Keratinocyte (primary cell): Measurements from ENCODE around the gene MTRR. TPM values are rescaled to one million over a fixed set of nuclear protein-coding genes. Genes with fewer than 3 reads are reported as not detected.
A peak's percentile ranks its signal among the peaks of the same experiment; 100 is the strongest.

Experiments used
- DNase-seq: peaks from one replicate; pipeline ENCODE4 v3.0.0-alpha.2; 2011; ENCODE audit warnings: low read depth, missing footprints, low spot score
- FAIRE-seq: peaks from 2 replicates; lab custom pipeline; 2011; peaks lifted over from hg19 to GRCh38; lab: Jason Lieb, UNC
- H2AFZ ChIP-seq: 2 replicates; pipeline ENCODE4 v1.6.0; 2012; ENCODE audit warnings: low read length, control low read depth, inconsistent platforms; ENCODE audit not compliant: control insufficient read depth
- H3K27ac ChIP-seq: 2 replicates; pipeline ENCODE4 v1.5.1; 2011; ENCODE audit warnings: low read length; ENCODE audit not compliant: control insufficient read depth, insufficient read depth
- H3K27me3 ChIP-seq: 3 replicates; pipeline ENCODE4 v1.6.0; 2011; ENCODE audit warnings: low read length; ENCODE audit not compliant: control insufficient read depth, insufficient read depth; ENCODE audit errors: extremely low read depth
- H3K36me3 ChIP-seq, 2 experiments: 2 replicates in 1 of 2; 3 replicates in 1 of 2; pipeline ENCODE4 v1.5.1; 2011; ENCODE audit warnings: low read length in 2 of 2, mild to moderate bottlenecking in 1 of 2; ENCODE audit not compliant: control insufficient read depth in 2 of 2, insufficient read depth in 2 of 2; ENCODE audit errors: extremely low read depth in 1 of 2
- H3K4me1 ChIP-seq: 3 replicates; pipeline ENCODE4 v1.5.1; 2011; ENCODE audit warnings: low read length; ENCODE audit not compliant: control insufficient read depth, insufficient read depth; ENCODE audit errors: extremely low read depth
- H3K4me2 ChIP-seq: 3 replicates; pipeline ENCODE4 v1.6.0; 2011; ENCODE audit warnings: low read depth, low read length; ENCODE audit not compliant: control insufficient read depth, insufficient read depth; ENCODE audit errors: extremely low read depth
- H3K4me3 ChIP-seq, 3 experiments: fragments of 200-600 bp in 1 of 3; sonication (generic) in 1 of 3; 2 replicates in 2 of 3; 3 replicates in 1 of 3; pipeline ENCODE4 v1.5.1; 2011 to 2016; ENCODE audit warnings: low read length in 3 of 3, mild to moderate bottlenecking in 3 of 3, control low read depth in 2 of 3, inconsistent platforms in 1 of 3, low read depth in 1 of 3, mixed read lengths in 1 of 3, mixed run types in 1 of 3, moderate library complexity in 1 of 3; ENCODE audit not compliant: control insufficient read depth in 2 of 3, insufficient read depth in 2 of 3; ENCODE audit errors: extremely low read depth in 1 of 3
- H3K79me2 ChIP-seq: 2 replicates; pipeline ENCODE4 v1.6.0; 2012; ENCODE audit warnings: low read length; ENCODE audit not compliant: control insufficient read depth, insufficient read depth
- H3K9ac ChIP-seq: 3 replicates; pipeline ENCODE4 v1.6.0; 2011; ENCODE audit warnings: low read length; ENCODE audit not compliant: control insufficient read depth, insufficient read depth; ENCODE audit errors: extremely low read depth
- H3K9me1 ChIP-seq: 3 replicates; pipeline ENCODE4 v1.6.0; 2011; ENCODE audit warnings: low read length; ENCODE audit not compliant: control insufficient read depth, insufficient read depth; ENCODE audit errors: extremely low read depth
- H3K9me3 ChIP-seq: 2 replicates; pipeline ENCODE4 v1.5.1; 2012; ENCODE audit warnings: low read depth, low read length; ENCODE audit not compliant: control insufficient read depth
- H4K20me1 ChIP-seq: 3 replicates; pipeline ENCODE4 v1.6.0; 2011; ENCODE audit warnings: low read length; ENCODE audit not compliant: control insufficient read depth, insufficient read depth; ENCODE audit errors: extremely low read depth
- CTCF ChIP-seq, 3 experiments: IDR thresholded peaks in 1 of 3; conservative IDR thresholded peaks in 1 of 3; optimal IDR thresholded peaks in 1 of 3; 2 replicates in 2 of 3; 3 replicates in 1 of 3; pipeline versions ENCODE3 to v1.5.1; 2011; ENCODE audit warnings: low read length in 3 of 3, mild to moderate bottlenecking in 3 of 3, moderate library complexity in 2 of 3, control low read depth in 1 of 3, inconsistent platforms in 1 of 3; ENCODE audit not compliant: insufficient read depth in 2 of 3; ENCODE audit errors: extremely low read depth in 1 of 3
- EZH2 ChIP-seq: IDR thresholded peaks from one replicate; pipeline ENCODE4 v1.6.1; 2012; ENCODE audit warnings: inconsistent platforms, mild to moderate bottlenecking, low read length, moderate library complexity
- dilution Hi-C: fragments of 300-500 bp; cut with MboI; formaldehyde crosslinking; loops from one replicate; pipeline ENCODE4 v1.7.0; 2020; ENCODE audit warnings: low sequenced_read_pairs; ENCODE audit not compliant: extremely low pct_ligation_motif_present
- polyA plus RNA-seq, 5 experiments: library from polyadenylated mRNA; depleted of rRNA in 3 of 5; stranded (reverse) in 3 of 5; stranded (forward) in 1 of 5; unstranded in 1 of 5; fragments of >200 nt; gene quantifications; 1 replicate in 1 of 5; 2 replicates in 3 of 5; 3 replicates in 1 of 5; pipeline versions ENCODE4 v1.2.1 to v1.2.3, GENCODE V29; 2011 to 2012; ENCODE audit warnings: missing spikeins in 2 of 5, low read depth in 1 of 5, low replicate concordance in 1 of 5

The MTRR gene
- polyA plus RNA-seq, 1 donor (not counting 4 experiments of a cell fraction or from before 2014, with no cell fraction given), result 45.5 TPM

DNA sequence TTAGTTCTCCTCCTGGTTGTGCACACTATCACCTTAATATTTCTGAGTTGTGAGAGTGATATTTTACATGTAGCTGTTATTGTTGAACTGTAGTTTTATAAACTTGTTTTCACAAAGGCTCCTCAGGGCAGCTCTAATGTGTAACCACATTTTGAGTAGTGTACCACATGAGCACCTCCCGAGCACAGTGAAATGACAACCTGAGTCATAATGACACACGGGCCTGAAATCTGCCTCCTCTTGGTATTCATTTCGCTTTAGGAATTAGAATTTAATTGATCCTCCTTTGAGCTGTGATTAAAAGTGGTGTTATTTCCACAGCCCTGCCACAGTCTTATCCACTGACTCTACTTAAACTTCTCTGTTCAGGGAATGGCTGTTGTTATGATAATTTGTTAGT lies 7.9 kb downstream of the MTRR start:
- Histone ChIP-seq H3K79me2 (peaks cover 49% of the 10 kb centered on the region), H3K27me3 (no peaks in the 10 kb centered on the region), H3K9me3 (no peaks in the 10 kb centered on the region), H3K36me3 (peaks cover 35% of the 10 kb centered on the region in 2 experiments), H3K27ac (peak overlapping the region; percentile 5), H3K4me1 (peaks cover 5% of the 10 kb centered on the region), H2AFZ (no peak overlapping the region), H3K9ac (no peak overlapping the region), H4K20me1 (peaks cover 3% of the 10 kb centered on the region), H3K4me2 (no peak overlapping the region), H3K4me3 (no peak overlapping the region), H3K9me1 (no peaks in the 10 kb centered on the region)
- no peak for DNase-seq
- TF ChIP-seq CTCF (optimal IDR thresholded peaks at IDR 0.05 in 1 of 3, IDR thresholded peaks at IDR 0.05 in 1 of 3, conservative IDR thresholded peaks at IDR 0.05 in 1 of 3; ENCODE audit: extremely low read depth in 1 of 3, insufficient read depth in 2 of 3, low read length in 3 of 3) (no peak), EZH2 (no peak)
- no peak for FAIRE-seq
- dilution Hi-C loops, result no loop called here

DNA sequence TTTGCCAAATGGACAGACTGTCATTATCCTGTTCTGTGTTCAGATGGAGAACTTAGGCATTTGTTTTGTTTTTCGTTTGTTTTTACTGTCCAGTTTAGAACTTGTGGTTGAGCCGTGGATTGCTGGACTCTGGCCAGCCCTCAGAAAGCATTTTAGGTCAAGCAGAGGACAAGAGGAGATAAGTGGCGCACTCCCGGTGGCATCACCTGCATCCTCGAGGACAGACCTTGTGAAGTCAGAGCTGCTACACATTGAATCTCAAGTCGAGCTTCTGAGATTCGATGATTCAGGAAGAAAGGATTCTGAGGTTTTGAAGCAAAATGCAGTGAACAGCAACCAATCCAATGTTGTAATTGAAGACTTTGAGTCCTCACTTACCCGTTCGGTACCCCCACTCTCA lies 8.9 kb downstream of the MTRR start:
- H3K4me3 ChIP-seq, result no peak overlapping the region
- TF ChIP-seq CTCF (optimal IDR thresholded peaks at IDR 0.05 in 1 of 3, IDR thresholded peaks at IDR 0.05 in 1 of 3, conservative IDR thresholded peaks at IDR 0.05 in 1 of 3; ENCODE audit: extremely low read depth in 1 of 3, insufficient read depth in 2 of 3, low read length in 3 of 3) (no peak), EZH2 (no peak)
- no peak overlapping the region for H3K27ac ChIP-seq
- H3K36me3 ChIP-seq, result peaks cover 38% of the 10 kb centered on the region in 2 experiments
- H3K79me2 ChIP-seq, result peaks cover 42% of the 10 kb centered on the region
- H3K9me3 ChIP-seq, result no peaks in the 10 kb centered on the region
- no peak for FAIRE-seq
- H3K4me1 ChIP-seq, result peaks cover 5% of the 10 kb centered on the region
- DNase-seq, result no peak
- no peak overlapping the region for H2AFZ ChIP-seq
- peaks cover 3% of the 10 kb centered on the region for H4K20me1 ChIP-seq
- dilution Hi-C loops, result no loop called here
- H3K4me2 ChIP-seq, result no peak overlapping the region
- no peaks in the 10 kb centered on the region for H3K27me3 ChIP-seq
- no peak overlapping the region for H3K9ac ChIP-seq
- H3K9me1 ChIP-seq, result no peaks in the 10 kb centered on the region
